CD4-positive, alpha-beta T cell treated with Interleukin-6 for 4 hours (primary cell): ENCODE measurements around the gene COL5A1.
"Not testable (repeated sequence)": the region's sequence is repeated elsewhere in the genome, so short reads cannot be mapped to it uniquely, and the experiment has no call there.

Source experiments
- DNase-seq: peaks from one replicate; pipeline ENCODE4 v3.0.0-alpha.2; 2020; ENCODE audit warnings: mixed read lengths

Gene COL5A1

DNA sequence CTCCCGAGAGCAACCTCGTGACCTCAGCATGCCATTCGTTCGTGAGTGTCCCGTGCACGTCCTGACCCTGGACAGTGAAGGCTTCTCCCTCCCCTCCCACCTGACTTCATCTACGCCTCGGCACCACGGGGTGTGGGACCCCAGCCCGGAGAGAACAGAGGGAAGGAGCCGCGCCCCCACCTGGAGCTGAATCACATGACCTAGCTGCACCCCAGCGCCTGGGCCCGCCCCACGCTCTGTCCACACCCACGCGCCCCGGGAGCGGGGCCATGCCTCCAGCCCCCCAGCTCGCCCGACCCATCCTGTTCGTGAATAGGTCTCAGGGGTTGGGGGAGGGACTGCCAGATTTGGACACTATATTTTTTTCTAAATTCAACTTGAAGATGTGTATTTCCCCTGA, 200.7 kb downstream of the COL5A1 start:
- no peak for DNase-seq

DNA sequence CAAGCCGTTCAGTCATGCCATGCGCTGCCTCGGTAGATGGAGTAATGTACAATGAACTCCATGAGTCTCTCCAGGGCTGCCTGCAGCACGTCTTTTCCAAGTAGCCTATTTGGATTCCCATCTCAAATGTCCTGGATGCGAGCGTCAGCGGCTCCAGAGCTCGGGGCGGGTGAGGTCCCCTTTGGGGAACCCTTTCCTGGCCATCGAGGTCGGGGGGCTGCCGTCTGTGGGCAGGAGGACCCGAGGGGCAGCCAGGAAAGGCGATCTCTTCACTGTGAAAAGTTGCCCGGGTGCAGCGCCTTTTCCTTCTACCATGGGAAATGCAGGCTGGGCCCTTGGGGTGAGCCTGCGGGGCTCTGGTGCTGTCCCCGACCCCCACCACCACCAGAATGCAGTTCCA, 202.1 kb downstream of the COL5A1 start:
- DNase-seq, result no peak

DNA sequence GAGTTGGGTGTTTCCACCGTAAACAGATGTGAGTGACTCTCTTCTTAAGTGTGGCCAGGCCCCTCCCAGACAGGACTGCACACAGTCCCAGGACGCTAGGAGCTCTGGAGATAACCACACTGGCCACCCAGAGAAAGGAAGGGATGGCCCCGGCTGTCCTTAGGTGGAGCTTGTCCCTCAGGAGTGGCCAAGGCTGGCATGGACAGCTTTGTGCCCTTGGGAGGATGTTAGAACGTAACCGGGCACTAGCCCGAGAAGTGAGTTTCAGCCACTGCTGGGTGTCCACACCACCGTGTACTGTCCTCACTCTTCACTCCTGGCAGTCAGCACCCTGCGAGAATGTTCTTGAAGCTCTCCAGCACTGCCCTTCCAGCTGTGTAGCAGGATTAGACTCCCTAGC, 203.2 kb downstream of the COL5A1 start:
- no peak for DNase-seq

DNA sequence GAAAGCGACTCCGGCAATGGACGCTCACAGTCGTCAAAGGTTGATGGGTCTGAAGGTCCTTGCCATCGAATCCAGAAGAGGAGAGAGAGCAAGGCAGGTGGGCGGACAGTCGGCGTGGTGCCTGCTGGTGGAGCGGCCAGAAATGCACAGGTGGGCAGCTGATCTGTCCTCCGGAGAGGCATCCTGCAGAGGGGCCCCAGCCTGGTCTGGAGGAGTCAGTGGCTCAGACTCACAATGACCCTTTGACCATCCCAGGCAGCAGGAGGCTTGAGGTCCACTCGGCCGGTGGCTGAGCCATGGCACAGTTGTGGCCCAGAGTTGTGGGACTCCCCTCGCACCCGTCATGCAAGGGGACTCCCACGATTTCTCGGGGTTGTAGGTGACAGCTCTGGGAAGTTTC, 204.6 kb downstream of the COL5A1 start:
- DNase-seq, result no peak

DNA sequence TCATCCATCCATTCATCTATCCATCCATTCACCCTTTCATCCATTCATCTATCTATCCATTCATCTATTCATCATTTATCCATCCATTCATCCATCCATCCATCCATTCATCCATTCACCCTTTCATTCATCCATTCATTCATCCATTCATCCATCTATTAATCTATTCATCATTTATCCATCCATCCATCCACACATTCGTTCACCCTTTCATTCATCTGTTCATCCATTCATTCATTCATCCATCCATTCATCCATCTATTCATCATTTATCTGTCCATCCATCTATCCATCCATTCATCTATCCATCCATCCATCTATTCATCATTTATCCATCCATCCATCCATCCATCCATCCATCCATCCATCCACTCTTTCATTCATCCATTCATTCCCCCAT, 205.1 kb downstream of the COL5A1 start:
- DNase-seq, result no peak

DNA sequence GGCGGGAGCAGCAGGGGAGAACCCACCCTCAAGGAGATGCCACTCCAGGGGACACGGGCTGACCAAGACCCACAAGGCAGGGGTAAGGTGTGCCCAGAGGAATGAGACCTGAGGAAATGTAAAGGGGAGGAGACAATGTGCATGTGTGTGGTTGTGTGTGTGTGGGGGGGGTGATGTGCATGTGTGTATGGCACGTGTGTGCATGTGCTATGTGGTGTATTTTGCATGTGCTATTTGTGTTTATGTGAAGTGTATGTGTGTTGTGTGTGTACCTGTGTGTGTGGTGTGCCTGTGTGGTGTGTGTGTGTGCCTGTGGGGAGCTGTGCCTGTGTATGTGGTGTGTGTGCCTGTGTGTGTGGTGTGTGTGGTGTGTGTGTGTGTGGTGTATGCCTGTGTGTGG, 205.5 kb downstream of the COL5A1 start:
- no peak for DNase-seq

DNA sequence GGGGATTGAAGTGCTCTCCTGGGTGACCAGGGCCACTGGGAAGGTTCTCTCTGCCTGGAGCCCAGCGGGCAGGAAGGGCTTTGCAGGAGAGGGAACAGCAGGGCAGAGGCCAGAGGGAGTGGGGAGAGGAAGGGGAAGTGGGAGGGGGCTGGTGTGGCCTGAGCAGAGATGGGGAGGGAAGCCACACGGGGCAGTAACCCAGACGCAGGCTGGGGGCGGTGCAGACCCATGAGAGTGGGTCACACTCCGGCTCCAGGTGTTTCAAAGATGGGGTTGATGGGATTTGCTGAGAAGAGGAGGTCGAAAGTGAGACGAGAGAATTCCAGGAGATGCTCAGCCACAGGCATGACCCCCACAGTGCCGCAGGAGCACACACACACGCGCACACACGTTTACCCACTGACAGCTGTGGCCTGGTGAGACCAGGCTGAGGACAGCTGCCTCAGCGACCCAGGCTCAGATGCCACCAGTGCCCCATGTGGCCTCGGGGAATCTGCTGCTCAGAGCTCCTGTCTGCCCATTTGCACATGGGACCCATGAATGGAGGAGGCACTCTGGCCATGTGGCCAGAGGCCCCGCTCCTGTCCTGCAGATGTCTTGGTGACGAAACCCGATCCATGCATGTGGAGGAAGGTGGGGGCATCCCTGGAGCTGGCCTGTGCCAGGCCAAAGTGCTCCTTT, 206.3 kb downstream of the COL5A1 start:
- no peak for DNase-seq

DNA sequence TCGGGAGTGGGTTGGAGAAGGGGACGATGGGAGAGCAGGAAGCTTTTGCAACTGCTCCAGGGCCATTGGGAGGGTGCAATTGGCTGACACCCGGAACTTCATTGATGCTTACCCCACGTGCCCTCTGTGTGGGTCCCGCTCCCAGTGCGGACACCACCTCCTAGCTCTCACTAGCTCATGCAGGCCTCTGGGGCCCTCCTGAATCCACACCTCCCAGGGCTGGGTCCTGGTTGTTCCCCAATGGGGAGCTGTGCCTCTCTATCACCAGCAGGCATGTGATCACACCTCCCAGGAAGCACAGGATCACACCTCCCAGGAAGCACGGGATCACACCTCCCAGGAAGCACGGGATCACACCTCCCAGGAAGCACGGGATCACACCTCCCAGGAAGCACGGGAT, 206.9 kb downstream of the COL5A1 start:
- no peak for DNase-seq

DNA sequence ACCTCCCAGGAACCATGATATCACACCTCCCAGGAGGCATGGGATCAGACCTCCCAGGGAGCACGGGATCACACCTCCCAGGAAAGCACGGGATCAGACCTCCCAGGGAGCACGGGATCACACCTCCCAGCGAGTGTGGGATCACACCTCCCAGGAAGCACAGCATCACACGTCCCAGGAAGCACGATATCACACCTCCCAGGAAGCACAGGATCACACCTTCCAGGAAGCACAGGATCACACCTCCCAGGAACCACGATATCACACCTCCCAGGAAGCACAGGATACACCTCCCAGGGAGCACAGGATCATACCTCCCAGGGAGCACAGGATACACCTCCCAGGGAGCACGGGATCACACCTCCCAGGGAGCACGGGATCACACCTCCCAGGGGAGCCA, 209.0 kb downstream of the COL5A1 start:
- DNase-seq, result no peak

DNA sequence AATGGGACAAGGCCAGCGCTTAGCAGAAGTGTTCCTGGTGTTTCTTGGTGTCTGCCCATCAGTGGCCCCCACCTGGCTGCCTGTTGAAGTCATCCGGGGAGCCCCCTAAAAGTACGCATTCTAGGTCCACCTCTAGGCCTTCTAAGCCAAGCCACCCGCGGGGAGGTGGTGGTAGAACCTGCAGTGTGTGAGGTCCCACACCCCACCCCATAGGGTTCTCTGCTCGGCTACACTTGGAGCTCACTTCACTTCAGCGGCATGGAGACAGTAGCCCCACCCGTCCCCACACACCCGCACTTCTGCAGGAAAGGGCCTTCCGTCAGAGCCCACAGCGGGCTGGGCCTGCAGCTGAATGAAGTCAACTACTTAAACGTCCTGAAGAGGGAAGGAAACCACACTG, 209.4 kb downstream of the COL5A1 start:
- DNase-seq, result no peak

DNA sequence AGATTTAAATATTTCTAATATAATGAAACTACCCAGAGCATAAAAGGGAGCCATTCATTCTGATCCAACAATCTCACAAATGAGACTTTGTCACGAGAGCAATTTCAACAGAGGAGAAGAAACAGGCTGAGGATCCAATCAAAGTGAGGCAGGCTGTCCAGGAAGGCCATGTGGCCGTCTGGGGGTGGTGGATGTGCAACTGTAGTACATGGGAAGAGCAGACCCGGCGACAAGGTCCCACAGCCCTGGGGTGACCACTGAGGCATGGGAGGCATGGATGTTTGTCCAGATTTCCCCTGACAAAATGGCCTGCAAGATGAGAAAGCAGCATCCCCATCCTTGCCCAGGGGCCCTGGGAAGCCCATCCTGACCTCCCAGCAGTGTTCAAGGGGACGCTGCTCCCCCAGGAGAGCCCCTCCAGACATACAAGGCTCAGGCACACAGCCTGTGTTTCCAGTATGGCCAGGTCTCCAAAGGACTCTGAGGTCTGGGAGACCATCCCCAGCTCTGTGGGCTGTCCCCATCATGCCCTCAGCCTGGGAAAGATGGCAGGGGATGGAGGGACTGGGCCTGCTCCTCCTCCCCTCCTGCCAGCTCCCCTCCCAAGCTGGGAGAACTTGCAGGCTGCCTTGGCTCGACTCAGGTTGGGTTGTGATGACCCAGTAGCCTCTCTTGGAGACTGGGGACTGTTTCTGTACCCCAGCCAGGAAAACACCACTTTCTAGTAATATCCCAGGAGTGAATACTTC, 211.5 kb downstream of the COL5A1 start:
- no peak for DNase-seq

DNA sequence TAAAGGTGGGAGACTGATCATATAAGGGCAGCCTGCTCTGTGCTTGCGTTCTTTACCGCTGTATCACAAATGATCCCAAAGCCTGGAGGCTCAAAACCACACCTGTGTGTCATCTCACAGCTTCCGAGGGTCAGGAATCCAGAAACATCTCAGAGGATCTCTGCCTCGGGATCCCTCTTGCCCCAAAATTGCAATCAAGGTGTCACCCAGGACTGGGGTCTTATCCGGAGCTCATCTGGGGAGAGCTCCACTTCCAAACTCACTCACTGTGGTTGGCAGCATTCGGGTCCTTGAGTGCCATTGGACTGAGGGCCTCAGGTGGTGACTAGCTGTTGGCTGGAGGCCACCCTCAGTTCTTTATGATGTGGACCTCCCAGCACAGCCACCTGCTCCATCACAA, 212.3 kb downstream of the COL5A1 start:
- DNase-seq, result no peak

DNA sequence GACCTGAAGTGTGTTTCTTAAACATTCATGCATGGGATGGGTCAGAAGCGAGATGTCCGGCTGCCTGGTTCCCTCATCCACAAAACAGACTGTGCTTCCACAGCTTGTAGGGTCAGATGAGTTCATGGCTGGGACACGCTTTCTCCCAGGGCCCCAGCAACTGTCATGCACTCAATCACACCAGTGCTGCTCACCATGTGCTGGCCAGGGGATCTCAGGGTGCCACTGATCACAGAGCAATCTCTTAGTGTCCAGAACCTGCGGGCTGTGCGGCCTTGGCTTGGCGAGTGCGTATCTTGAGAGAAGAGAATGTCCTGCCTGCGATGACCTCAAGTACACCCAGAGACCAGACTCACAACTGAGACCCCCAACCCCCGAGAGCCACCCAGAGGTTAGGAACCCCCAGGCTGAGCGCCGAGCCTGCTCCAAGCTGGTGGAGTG, 213.0 kb downstream of the COL5A1 start:
- DNase-seq, result no peak

DNA sequence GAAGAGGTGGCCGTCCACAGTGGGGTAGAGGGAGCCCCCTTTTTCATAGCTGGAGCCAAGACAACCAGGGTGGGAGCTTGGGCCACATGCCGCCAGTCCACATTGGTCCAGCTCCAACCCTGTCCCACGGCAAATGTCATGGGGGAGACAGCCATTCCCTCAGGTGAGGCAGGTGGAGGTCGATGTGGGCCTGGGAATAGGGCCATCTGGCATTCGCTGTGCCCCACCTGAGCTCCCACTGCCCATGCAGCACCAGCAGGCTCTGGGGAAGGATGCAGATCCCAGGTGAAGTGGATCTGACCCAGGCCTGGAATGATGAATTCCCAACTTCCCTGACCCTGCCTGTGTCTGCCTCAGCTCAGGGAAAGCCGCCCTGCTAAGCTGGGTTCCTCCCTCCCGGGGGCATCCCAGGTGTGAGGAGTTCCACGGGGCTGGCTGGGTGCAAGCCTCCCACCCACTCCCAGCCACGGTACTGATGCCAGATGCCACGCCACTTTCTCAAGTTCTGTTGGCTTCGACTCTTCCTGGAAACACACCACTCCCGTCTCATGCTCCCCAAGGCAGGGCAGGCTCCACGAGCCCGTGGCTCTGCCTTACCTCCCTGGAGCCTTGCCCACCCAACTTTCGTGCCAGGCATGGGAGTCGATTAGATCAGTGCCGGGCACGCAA, 213.8 kb downstream of the COL5A1 start:
- no peak for DNase-seq

DNA sequence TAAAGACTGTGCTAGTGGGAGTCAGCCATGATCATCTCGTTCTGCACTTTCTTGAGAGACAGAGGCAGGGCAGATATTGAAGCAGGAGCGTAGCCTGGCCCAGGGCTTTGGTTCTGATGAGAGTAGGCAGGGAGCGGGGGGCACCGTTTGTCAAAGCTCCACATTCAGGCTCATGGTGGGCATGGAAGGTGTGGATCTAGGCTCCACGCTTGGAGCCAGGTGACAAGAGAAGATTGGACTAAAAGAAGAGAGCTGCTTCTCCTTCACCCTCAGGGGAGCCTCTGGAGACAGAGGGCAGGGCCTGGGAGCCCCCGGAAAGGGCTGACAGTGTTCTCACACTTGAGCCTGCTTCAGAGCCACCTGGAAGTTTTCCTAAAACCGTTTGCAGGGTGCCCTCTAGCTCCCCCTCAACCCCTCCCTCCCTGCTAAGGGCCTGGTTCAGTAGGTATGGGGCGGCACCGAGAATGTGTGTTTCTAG, 214.3 kb downstream of the COL5A1 start:
- no peak for DNase-seq

DNA sequence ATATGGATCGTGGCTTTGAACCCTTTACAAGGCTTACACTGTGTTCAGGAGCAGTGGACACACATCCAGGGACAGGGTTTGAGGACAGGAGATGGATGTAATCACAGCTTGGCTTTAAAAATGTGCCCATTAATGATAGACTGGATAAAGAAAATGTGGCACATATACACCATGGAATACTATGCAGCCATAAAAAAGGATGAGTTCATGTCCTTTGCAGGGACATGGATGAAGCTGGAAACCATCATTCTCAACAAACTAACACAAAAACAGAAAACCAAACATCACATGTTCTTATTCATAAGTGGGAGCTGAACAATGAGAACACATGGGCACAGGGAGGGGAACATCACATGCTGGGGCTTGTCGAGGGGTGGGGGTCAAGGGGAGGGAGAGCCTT, 215.8 kb downstream of the COL5A1 start:
- DNase-seq, result not testable (repeated sequence)

DNA sequence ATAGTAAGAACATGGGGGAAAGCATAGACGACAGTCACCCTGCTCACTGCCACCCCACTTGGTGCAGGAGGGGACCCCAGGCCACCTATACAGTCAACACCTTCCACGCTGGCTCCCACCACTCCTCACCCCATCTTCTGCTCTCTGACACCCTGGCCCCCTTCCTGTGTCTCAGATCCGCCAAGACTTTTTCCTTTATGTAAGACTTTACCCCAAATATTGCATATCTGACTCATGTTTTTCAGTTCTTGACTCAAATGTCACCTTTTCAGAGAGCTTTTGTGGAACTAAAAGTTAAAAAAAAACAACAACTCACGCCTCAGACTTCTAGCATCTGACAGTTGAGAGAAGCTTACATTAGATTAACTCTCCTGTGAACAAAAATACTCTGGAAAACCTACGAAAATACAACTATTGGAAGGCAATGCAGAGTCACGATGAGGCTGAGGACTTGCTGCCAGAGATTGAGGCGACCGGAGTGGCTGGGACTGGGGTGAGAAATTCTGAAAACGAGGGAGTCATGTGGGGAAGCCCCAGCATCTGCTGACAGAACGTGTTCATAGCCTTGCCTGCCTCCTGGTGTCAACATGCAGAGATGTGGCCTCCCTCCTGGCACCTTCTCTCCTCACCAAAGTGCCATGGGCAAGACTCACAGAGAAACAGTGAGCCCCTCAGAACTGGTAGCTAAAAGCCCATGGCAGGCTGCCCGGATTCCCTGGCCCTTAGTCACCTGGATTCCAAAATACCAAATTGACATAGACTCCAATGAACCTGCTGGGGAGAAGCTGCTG, 216.6 kb downstream of the COL5A1 start:
- DNase-seq, result no peak

DNA sequence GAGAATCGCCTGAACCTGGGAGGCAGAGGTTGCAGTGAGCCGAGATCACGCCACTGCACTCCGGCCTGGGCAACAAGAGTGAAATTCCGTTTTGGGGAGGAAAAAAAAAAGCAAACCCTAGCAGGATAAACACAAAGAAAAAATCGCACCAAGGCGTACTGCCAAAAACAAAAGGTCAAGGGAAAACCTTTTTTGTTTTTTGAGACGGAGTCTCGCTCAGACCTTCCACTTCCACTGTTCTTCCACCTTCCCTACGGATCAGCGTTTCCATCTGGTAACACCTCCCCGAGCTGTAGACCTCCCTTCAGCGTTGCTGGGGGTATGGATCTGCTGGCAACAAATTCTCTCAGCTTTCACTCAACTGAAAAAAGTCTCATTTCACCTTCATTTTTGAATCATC, 218.9 kb downstream of the COL5A1 start:
- DNase-seq, result no peak

DNA sequence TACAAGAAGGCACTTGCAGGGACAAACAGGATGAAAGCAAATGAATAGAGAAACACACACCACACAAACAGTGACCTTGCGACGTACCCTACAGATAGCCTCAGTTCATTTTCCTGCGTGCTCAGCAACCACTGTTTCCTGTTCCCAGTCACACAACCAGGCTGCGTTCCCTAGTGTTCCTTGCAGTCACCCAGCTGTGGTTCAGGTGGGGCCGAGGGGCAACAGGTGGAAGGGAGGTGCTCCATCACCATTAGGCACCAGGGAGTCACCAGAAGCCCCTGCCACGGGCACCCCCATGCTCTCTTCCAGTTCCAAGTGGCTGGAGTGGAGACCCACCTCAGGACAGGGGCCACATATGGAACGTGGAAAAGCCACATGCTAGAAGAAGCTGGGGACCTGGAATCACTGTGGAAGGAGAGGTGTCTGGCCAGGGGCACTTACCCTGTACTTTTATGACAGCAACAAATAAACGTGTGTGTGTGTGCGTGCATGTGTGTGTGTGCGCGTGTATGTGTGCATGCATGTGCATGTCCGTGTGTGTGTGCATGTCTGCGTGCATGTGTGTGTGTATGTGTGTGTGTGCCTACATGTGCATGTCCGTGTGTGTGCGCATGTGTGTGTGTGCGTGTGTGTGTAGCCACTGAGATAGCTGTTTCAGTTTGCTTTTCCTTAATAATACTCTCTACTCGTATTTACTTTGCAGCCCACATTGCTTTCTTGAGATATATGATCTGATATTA, 220.2 kb downstream of the COL5A1 start:
- DNase-seq, result no peak

DNA sequence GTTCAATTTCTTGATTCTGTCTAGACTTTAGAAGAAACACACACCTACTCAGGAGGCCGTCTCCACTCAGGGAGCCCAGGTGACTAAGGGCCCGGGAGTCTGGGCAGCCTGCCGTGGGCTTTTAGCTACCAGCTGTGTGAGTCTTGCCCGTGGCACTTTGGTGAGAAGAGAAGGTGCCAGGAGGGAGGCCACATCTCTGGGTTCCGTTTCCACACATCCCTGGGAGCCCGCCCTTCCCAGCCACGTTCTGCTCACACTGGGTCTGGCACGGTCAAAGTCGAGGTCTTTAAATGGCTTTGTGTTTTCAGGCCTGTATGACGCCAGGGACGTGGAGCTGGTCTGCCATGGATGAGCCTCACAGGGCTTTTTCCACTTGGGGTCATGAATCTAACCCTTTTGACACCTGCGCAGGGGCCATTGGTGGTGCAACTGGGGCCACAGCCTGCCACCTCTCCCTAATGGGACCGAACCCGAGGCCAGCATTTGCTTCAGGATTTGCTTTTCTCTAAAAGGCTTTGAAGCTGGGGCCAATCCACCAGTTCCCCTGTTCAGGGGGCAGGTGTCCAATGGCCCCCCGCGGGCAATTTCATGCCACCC, 221.8 kb downstream of the COL5A1 start:
- no peak for DNase-seq

DNA sequence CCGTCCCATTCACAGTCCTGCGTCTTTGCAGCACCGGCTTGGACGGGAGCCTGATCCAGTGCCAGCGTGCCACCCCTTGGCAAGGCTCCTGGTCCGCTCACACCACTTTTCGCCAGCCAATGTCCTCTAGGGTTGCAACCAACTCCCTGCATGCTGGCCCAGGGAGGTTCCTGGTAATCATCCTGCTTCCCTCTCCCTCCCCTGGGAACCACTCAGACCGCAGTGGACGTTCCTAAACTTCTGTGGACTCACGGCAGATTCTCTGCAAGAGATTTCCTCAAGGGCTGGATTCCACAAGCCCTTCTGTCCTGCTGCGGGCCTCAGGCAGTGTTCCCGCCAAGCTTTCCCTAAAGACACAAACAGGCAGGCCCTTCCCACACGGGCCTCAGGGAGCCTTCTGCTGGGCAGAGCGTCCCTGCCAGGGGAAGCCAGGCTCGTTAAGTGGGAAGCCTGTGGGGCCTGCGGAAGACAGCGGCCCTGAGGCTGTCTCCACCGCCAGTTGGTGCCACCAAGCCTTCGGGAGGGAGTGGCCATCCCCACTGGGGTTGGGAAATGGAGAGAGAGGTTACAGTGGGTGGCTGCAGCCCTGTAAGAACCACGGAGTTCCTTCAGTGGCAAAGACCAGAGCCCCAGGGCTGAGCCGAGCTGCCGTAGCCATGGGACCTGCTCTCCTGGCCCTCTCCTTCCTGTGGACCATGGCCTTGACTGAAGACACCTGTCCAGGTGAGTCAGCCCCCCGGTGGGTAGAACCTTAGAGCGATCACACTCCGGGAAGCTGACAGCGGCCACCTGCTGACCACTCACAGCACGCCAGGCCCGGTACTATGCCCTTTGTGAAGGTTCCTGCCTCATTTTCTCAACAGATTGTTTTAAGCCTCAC, 222.6 kb downstream of the COL5A1 start:
- no peak for DNase-seq
